ENCODE measurements around the gene MMD2.

The MMD2 gene

GRCh38 chr7:4866528-4867496, 92.2 kb downstream of the MMD2 start:
- no peaks in the 10 kb centered on the region for H3K27me3 ChIP-seq (ENCODE audit: insufficient read depth, insufficient read length)
- no peaks in the 10 kb centered on the region for H3K9me3 ChIP-seq (ENCODE audit: insufficient read depth, low read length)
- no peak overlapping the region for H3K9ac ChIP-seq (ENCODE audit: insufficient read length, low read depth)
- peaks cover 7% of the 10 kb centered on the region for H3K4me1 ChIP-seq (ENCODE audit: insufficient read depth, insufficient read length)
- peaks cover 6% of the 10 kb centered on the region for H3K36me3 ChIP-seq (ENCODE audit: insufficient read depth, insufficient read length, low read length)
- H3K4me3 ChIP-seq (ENCODE audit: insufficient read length, low read depth), result no peak overlapping the region
- no peak for TF ChIP-seq ZNF274 (IDR thresholded peaks at IDR 0.05; ENCODE audit: low read depth, low read length)
- no peak for TF ChIP-seq YY1 (IDR thresholded peaks at IDR 0.05; ENCODE audit: insufficient read depth, insufficient read length)
- no peak for TF ChIP-seq SUZ12 (IDR thresholded peaks at IDR 0.05; ENCODE audit: extremely low read depth, insufficient read depth, insufficient read length)
- no peak for DNase-seq (ENCODE audit: low read depth, low spot score)

GRCh38 chr7:4862156-4862555, 96.8 kb downstream of the MMD2 start:
- H3K4me3 ChIP-seq (ENCODE audit: insufficient read length, low read depth), result no peak overlapping the region
- DNase-seq (ENCODE audit: low read depth, low spot score), result no peak

GRCh38 chr7:4861673-4862072, 97.3 kb downstream of the MMD2 start, which contains the start of gene PAPOLB:
TSS of gene PAPOLB (minus strand) at chr7:4862030. CDS start at chr7:4861810, 220 bp downstream.
- Histone ChIP-seq H3K36me3 (ENCODE audit: insufficient read depth, insufficient read length, low read length) (peaks cover 4% of the 10 kb centered on the region), H3K4me1 (ENCODE audit: insufficient read depth, insufficient read length) (no peaks in the 10 kb centered on the region), H3K9me3 (ENCODE audit: insufficient read depth, low read length) (no peaks in the 10 kb centered on the region), H3K9ac (ENCODE audit: insufficient read length, low read depth) (no peak within 1 kb of the TSS), H3K4me3 (ENCODE audit: insufficient read length, low read depth) (no peak within 1 kb of the TSS), H3K27me3 (ENCODE audit: insufficient read depth, insufficient read length) (no peaks in the 10 kb centered on the region)
- DNase-seq (ENCODE audit: low read depth, low spot score), result no peak
- TF ChIP-seq YY1 (IDR thresholded peaks at IDR 0.05; ENCODE audit: insufficient read depth, insufficient read length), result no peak
- TF ChIP-seq ZNF274 (IDR thresholded peaks at IDR 0.05; ENCODE audit: low read depth, low read length), result no peak
- TF ChIP-seq SUZ12 (IDR thresholded peaks at IDR 0.05; ENCODE audit: extremely low read depth, insufficient read depth, insufficient read length), result no peak

More at GRCh38 chr7:4862156-4862555, 96.8 kb downstream of the MMD2 start:
- TF ChIP-seq YY1 (IDR thresholded peaks at IDR 0.05; ENCODE audit: insufficient read depth, insufficient read length) (no peak), ZNF274 (IDR thresholded peaks at IDR 0.05; ENCODE audit: low read depth, low read length) (no peak), SUZ12 (IDR thresholded peaks at IDR 0.05; ENCODE audit: extremely low read depth, insufficient read depth, insufficient read length) (no peak)
- Histone ChIP-seq H3K9ac (ENCODE audit: insufficient read length, low read depth) (no peak overlapping the region), H3K4me1 (ENCODE audit: insufficient read depth, insufficient read length) (no peaks in the 10 kb centered on the region), H3K27me3 (ENCODE audit: insufficient read depth, insufficient read length) (no peaks in the 10 kb centered on the region), H3K36me3 (ENCODE audit: insufficient read depth, insufficient read length, low read length) (peaks cover 6% of the 10 kb centered on the region), H3K9me3 (ENCODE audit: insufficient read depth, low read length) (no peaks in the 10 kb centered on the region)

- H3K9ac ChIP-seq (ENCODE audit: insufficient read length, low read depth), result no peak overlapping the region
- no peaks in the 10 kb centered on the region for H3K4me1 ChIP-seq (ENCODE audit: insufficient read depth, insufficient read length)
- peaks cover 2% of the 10 kb centered on the region for H3K36me3 ChIP-seq (ENCODE audit: insufficient read depth, insufficient read length, low read length)
- DNase-seq (ENCODE audit: low read depth, low spot score), result no peak
- no peaks in the 10 kb centered on the region for H3K9me3 ChIP-seq (ENCODE audit: insufficient read depth, low read length)
- TF ChIP-seq YY1 (IDR thresholded peaks at IDR 0.05; ENCODE audit: insufficient read depth, insufficient read length) (no peak), ZNF274 (IDR thresholded peaks at IDR 0.05; ENCODE audit: low read depth, low read length) (no peak), SUZ12 (IDR thresholded peaks at IDR 0.05; ENCODE audit: extremely low read depth, insufficient read depth, insufficient read length) (no peak)
- H3K27me3 ChIP-seq (ENCODE audit: insufficient read depth, insufficient read length), result no peaks in the 10 kb centered on the region
- H3K4me3 ChIP-seq (ENCODE audit: insufficient read length, low read depth), result no peak overlapping the region
Observed at GRCh38 chr7:4861227-4861626, 97.8 kb downstream of the MMD2 start.

- Histone ChIP-seq H3K27me3 (ENCODE audit: insufficient read depth, insufficient read length) (no peaks in the 10 kb centered on the region), H3K4me1 (ENCODE audit: insufficient read depth, insufficient read length) (no peaks in the 10 kb centered on the region), H3K36me3 (ENCODE audit: insufficient read depth, insufficient read length, low read length) (no peaks in the 10 kb centered on the region), H3K9ac (ENCODE audit: insufficient read length, low read depth) (no peak overlapping the region), H3K9me3 (ENCODE audit: insufficient read depth, low read length) (no peaks in the 10 kb centered on the region), H3K4me3 (ENCODE audit: insufficient read length, low read depth) (no peak overlapping the region)
- no peak for TF ChIP-seq ZNF274 (IDR thresholded peaks at IDR 0.05; ENCODE audit: low read depth, low read length)
- no peak for TF ChIP-seq SUZ12 (IDR thresholded peaks at IDR 0.05; ENCODE audit: extremely low read depth, insufficient read depth, insufficient read length)
- no peak for TF ChIP-seq YY1 (IDR thresholded peaks at IDR 0.05; ENCODE audit: insufficient read depth, insufficient read length)
- DNase-seq (ENCODE audit: low read depth, low spot score), result no peak
Observed at GRCh38 chr7:4857189-4857588, 101.8 kb downstream of the MMD2 start.

GRCh38 chr7:4856336-4857057, 102.5 kb downstream of the MMD2 start:
- Histone ChIP-seq H3K27me3 (ENCODE audit: insufficient read depth, insufficient read length) (no peaks in the 10 kb centered on the region), H3K9me3 (ENCODE audit: insufficient read depth, low read length) (0 out of 2 replicates have a peak, but pooled peaks cover under 1% of the 10 kb centered on the region), H3K4me1 (ENCODE audit: insufficient read depth, insufficient read length) (no peaks in the 10 kb centered on the region), H3K9ac (ENCODE audit: insufficient read length, low read depth) (no peak overlapping the region), H3K36me3 (ENCODE audit: insufficient read depth, insufficient read length, low read length) (no peaks in the 10 kb centered on the region), H3K4me3 (ENCODE audit: insufficient read length, low read depth) (no peak overlapping the region)
- no peak for TF ChIP-seq SUZ12 (IDR thresholded peaks at IDR 0.05; ENCODE audit: extremely low read depth, insufficient read depth, insufficient read length)
- TF ChIP-seq YY1 (IDR thresholded peaks at IDR 0.05; ENCODE audit: insufficient read depth, insufficient read length), result no peak
- TF ChIP-seq ZNF274 (IDR thresholded peaks at IDR 0.05; ENCODE audit: low read depth, low read length), result no peak
- DNase-seq (ENCODE audit: low read depth, low spot score), result no peak

All from NT2/D1 (cell line).